Hepatocyte (in vitro differentiated cells): ENCODE results near the gene KLHL30. TPM values are rescaled to one million over a fixed set of nuclear protein-coding genes. Genes with fewer than 3 reads are reported as not detected.

Source experiments
- DNase-seq: peaks from one replicate; pipeline ENCODE4 v3.0.0-alpha.2; 2016; ENCODE audit warnings: low spot score
- H2AFZ ChIP-seq: fragments of 200-600 bp; sonication (generic); 2 replicates; pipeline ENCODE4 v1.6.0; 2016; ENCODE audit warnings: antibody characterized with exemption, mild to moderate bottlenecking
- H3K27ac ChIP-seq: fragments of 200-600 bp; sonication (generic); 2 replicates; pipeline ENCODE4 v1.5.1; 2016; ENCODE audit warnings: mild to moderate bottlenecking
- H3K27me3 ChIP-seq: fragments of 200-600 bp; sonication (generic); 2 replicates; pipeline ENCODE4 v1.6.1; 2016
- H3K36me3 ChIP-seq: fragments of 200-600 bp; sonication (generic); replicated peaks from 2 replicates; pipeline ENCODE4 v1.5.1; 2016; ENCODE audit warnings: low read depth; ENCODE audit not compliant: insufficient read depth
- H3K4me1 ChIP-seq: fragments of 200-600 bp; sonication (generic); 2 replicates; pipeline ENCODE4 v1.5.1; 2016; ENCODE audit warnings: mild to moderate bottlenecking, moderate library complexity; ENCODE audit not compliant: insufficient read depth
- H3K4me2 ChIP-seq: fragments of 200-600 bp; sonication (generic); 2 replicates; pipeline ENCODE4 v1.6.0; 2016
- H3K4me3 ChIP-seq: fragments of 200-600 bp; sonication (generic); 2 replicates; pipeline ENCODE4 v1.5.1; 2016; ENCODE audit warnings: mild to moderate bottlenecking
- H3K79me2 ChIP-seq: fragments of 200-600 bp; sonication (generic); 2 replicates; pipeline ENCODE4 v1.6.0; 2017; ENCODE audit warnings: mild to moderate bottlenecking
- H3K9me2 ChIP-seq: fragments of 200-600 bp; sonication (generic); replicated peaks from 2 replicates; pipeline ENCODE4 v1.6.0; 2017; ENCODE audit warnings: mild to moderate bottlenecking; ENCODE audit not compliant: insufficient read depth
- H3K9me3 ChIP-seq: fragments of 200-600 bp; sonication (generic); 2 replicates; pipeline ENCODE4 v1.5.1; 2016; ENCODE audit warnings: low read depth, mild to moderate bottlenecking
- H4K20me1 ChIP-seq: fragments of 200-600 bp; sonication (generic); 2 replicates; pipeline ENCODE4 v1.6.0; 2016; ENCODE audit warnings: mild to moderate bottlenecking; ENCODE audit not compliant: insufficient read depth, poor library complexity, severe bottlenecking
- CTCF ChIP-seq: fragments of 200-600 bp; sonication (generic); IDR thresholded peaks from 2 replicates; pipeline ENCODE4 v1.5.1; 2016; ENCODE audit warnings: antibody characterized with exemption, mild to moderate bottlenecking; ENCODE audit not compliant: poor library complexity
- EZH2 ChIP-seq: fragments of 200-600 bp; sonication (generic); IDR thresholded peaks from 2 replicates; pipeline ENCODE4 v1.6.1; 2016; ENCODE audit warnings: antibody characterized with exemption, mild to moderate bottlenecking, borderline replicate concordance
- EZH2phosphoT487 ChIP-seq: fragments of 200-600 bp; sonication (generic); IDR thresholded peaks from one replicate; pipeline ENCODE4 v1.6.1; 2018; ENCODE audit warnings: antibody characterized with exemption, mild to moderate bottlenecking, low read depth, moderate library complexity; ENCODE audit not compliant: unreplicated experiment, severe bottlenecking
- WGBS: methylation state at CpG from one replicate; pipeline ENCODE4 v1.1.6; 2016; ENCODE audit warnings: low lambda C conversion rate; ENCODE audit errors: missing lambda C conversion rate; 5-methylcytosine and 5-hydroxymethylcytosine counted together
- polyA plus RNA-seq: library from polyadenylated mRNA; unstranded; fragments of >200 nt; fragmentation: Nextera tagmentation; extraction: Ambion mirVana; gene quantifications from 2 replicates; pipeline ENCODE4 v1.2.1, GENCODE V29; 2016
- total RNA-seq: library from RNA; depleted of rRNA; stranded (reverse); fragments of >200 nt; gene quantifications from 2 replicates; pipeline ENCODE4 v1.2.3, GENCODE V29; 2014

KLHL30 gene
- total and polyA plus RNA-seq, 2 experiments from 2014 or later: 0.15 TPM; not detected in 1

- 90% methylated on average over 12 of the region's 12 CpGs for WGBS
- H3K27ac ChIP-seq: no peak overlapping the region
- no peak overlapping the region for H2AFZ ChIP-seq
Observed at GRCh38 chr2:238145046-238145445, 6.6 kb downstream of the KLHL30 start.

GRCh38 chr2:238145851-238146250, 7.4 kb downstream of the KLHL30 start:
- 90% methylated on average over 12 of the region's 12 CpGs for WGBS
- no peak for DNase-seq
- H3K79me2 ChIP-seq: no peaks in the 10 kb centered on the region

More at GRCh38 chr2:238145046-238145445, 6.6 kb downstream of the KLHL30 start:
- no peak overlapping the region for H3K4me3 ChIP-seq
- H3K4me2 ChIP-seq: no peak overlapping the region
- H3K36me3 ChIP-seq: no peaks in the 10 kb centered on the region
- no peaks in the 10 kb centered on the region for H3K9me3 ChIP-seq
- H3K27me3 ChIP-seq: no peaks in the 10 kb centered on the region
- no peak for DNase-seq
- no peaks in the 10 kb centered on the region for H3K9me2 ChIP-seq
- no peaks in the 10 kb centered on the region for H3K79me2 ChIP-seq
- peaks cover 14% of the 10 kb centered on the region for H3K4me1 ChIP-seq
- H4K20me1 ChIP-seq: no peaks in the 10 kb centered on the region
- TF ChIP-seq CTCF: no peak
- no peak for TF ChIP-seq EZH2phosphoT487
- TF ChIP-seq EZH2: no peak

GRCh38 chr2:238146884-238147544, 8.5 kb downstream of the KLHL30 start:
- Histone ChIP-seq H3K9me3 (no peaks in the 10 kb centered on the region), H4K20me1 (no peaks in the 10 kb centered on the region), H3K4me3 (no peak overlapping the region), H3K27ac (no peak overlapping the region), H2AFZ (no peak overlapping the region), H3K36me3 (no peaks in the 10 kb centered on the region), H3K9me2 (no peaks in the 10 kb centered on the region), H3K4me2 (no peak overlapping the region), H3K4me1 (peaks cover 6% of the 10 kb centered on the region), H3K27me3 (no peaks in the 10 kb centered on the region), H3K79me2 (no peaks in the 10 kb centered on the region)
- 90% methylated on average over 13 of the region's 13 CpGs for WGBS
- no peak for DNase-seq
- TF ChIP-seq CTCF (no peak), EZH2phosphoT487 (no peak), EZH2 (no peak)

More at GRCh38 chr2:238145851-238146250, 7.4 kb downstream of the KLHL30 start:
- Histone ChIP-seq H4K20me1 (no peaks in the 10 kb centered on the region), H3K9me3 (no peaks in the 10 kb centered on the region), H3K27ac (no peak overlapping the region), H3K4me3 (no peak overlapping the region), H3K27me3 (no peaks in the 10 kb centered on the region), H3K4me1 (peaks cover 14% of the 10 kb centered on the region), H3K9me2 (no peaks in the 10 kb centered on the region), H2AFZ (no peak overlapping the region), H3K4me2 (no peak overlapping the region), H3K36me3 (no peaks in the 10 kb centered on the region)
- TF ChIP-seq EZH2phosphoT487 (no peak), EZH2 (no peak), CTCF (no peak)
